Progenitor cell of endocrine pancreas (in vitro differentiated cells): ENCODE data around the gene RASGRP1. TPM values are rescaled to one million over a fixed set of nuclear protein-coding genes. Genes with fewer than 3 reads are reported as not detected.

Experiments
- DNase-seq: peaks from one replicate; pipeline ENCODE4 v3.0.0; 2021; ENCODE audit warnings: low spot score; ENCODE audit not compliant: unreplicated experiment
- H3K27ac Mint-ChIP-seq: 2 replicates; pipeline ENCODE4 v1.8.0; 2021; ENCODE audit warnings: mild to moderate bottlenecking, moderate library complexity, mixed read lengths
- H3K27me3 Mint-ChIP-seq: 2 replicates; pipeline ENCODE4 v1.8.0; 2021; ENCODE audit warnings: mixed read lengths
- H3K36me3 Mint-ChIP-seq: 2 replicates; pipeline ENCODE4 v1.8.0; 2022; ENCODE audit warnings: mixed read lengths; ENCODE audit not compliant: insufficient read depth
- H3K4me1 Mint-ChIP-seq: 2 replicates; pipeline ENCODE4 v1.8.0; 2021; ENCODE audit warnings: low read depth, mixed read lengths
- H3K4me3 Mint-ChIP-seq: 2 replicates; pipeline ENCODE4 v1.8.0; 2021; ENCODE audit warnings: low read depth, mild to moderate bottlenecking, moderate library complexity, mixed read lengths
- H3K9me3 Mint-ChIP-seq: 2 replicates; pipeline ENCODE4 v1.8.0; 2021; ENCODE audit warnings: low read depth, mixed read lengths
- total RNA-seq: library from RNA; stranded (reverse); gene quantifications from 2 replicates; pipeline ENCODE4 v1.2.1, GENCODE V29; 2021
- TF ChIP-seq, protein P1 (sequence below): fragments of 200-600 bp; sonication (generic); IDR thresholded peaks from one replicate; pipeline ENCODE4 v1.5.0; 2021; ENCODE audit warnings: antibody characterized with exemption, mild to moderate bottlenecking; ENCODE audit not compliant: unreplicated experiment

RASGRP1 gene
- total RNA-seq, 1 donor from 2014 or later: 1.5 TPM

GRCh38 chr15:38460543-38460942, 104.1 kb downstream of the RASGRP1 start:
- no peaks in the 10 kb centered on the region for H3K27me3 Mint-ChIP-seq
- H3K4me3 Mint-ChIP-seq: no peak overlapping the region
- peaks cover 3% of the 10 kb centered on the region for H3K36me3 Mint-ChIP-seq
- H3K27ac Mint-ChIP-seq: no peak overlapping the region
- H3K4me1 Mint-ChIP-seq: peaks cover 11% of the 10 kb centered on the region
- no peak for DNase-seq
- TF ChIP-seq, protein P1, sequence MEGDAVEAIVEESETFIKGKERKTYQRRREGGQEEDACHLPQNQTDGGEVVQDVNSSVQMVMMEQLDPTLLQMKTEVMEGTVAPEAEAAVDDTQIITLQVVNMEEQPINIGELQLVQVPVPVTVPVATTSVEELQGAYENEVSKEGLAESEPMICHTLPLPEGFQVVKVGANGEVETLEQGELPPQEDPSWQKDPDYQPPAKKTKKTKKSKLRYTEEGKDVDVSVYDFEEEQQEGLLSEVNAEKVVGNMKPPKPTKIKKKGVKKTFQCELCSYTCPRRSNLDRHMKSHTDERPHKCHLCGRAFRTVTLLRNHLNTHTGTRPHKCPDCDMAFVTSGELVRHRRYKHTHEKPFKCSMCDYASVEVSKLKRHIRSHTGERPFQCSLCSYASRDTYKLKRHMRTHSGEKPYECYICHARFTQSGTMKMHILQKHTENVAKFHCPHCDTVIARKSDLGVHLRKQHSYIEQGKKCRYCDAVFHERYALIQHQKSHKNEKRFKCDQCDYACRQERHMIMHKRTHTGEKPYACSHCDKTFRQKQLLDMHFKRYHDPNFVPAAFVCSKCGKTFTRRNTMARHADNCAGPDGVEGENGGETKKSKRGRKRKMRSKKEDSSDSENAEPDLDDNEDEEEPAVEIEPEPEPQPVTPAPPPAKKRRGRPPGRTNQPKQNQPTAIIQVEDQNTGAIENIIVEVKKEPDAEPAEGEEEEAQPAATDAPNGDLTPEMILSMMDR: no peak
- no peaks in the 10 kb centered on the region for H3K9me3 Mint-ChIP-seq

- Mint-ChIP-seq H3K9me3 (no peaks in the 10 kb centered on the region), H3K4me1 (peaks cover 18% of the 10 kb centered on the region), H3K4me3 (no peak overlapping the region), H3K36me3 (peaks cover 3% of the 10 kb centered on the region), H3K27me3 (no peaks in the 10 kb centered on the region), H3K27ac (no peak overlapping the region)
- no peak for DNase-seq
- TF ChIP-seq, protein P1: no peak
Measured at GRCh38 chr15:38459480-38459879, 105.1 kb downstream of the RASGRP1 start.

- no peaks in the 10 kb centered on the region for H3K27me3 Mint-ChIP-seq
- no peaks in the 10 kb centered on the region for H3K9me3 Mint-ChIP-seq
- H3K4me3 Mint-ChIP-seq: no peak overlapping the region
- H3K36me3 Mint-ChIP-seq: peaks cover 3% of the 10 kb centered on the region
- DNase-seq: no peak
- peaks cover 14% of the 10 kb centered on the region for H3K4me1 Mint-ChIP-seq
- no peak overlapping the region for H3K27ac Mint-ChIP-seq
- TF ChIP-seq, protein P1: no peak
Measured at GRCh38 chr15:38458646-38459045, 106.0 kb downstream of the RASGRP1 start.

- Mint-ChIP-seq H3K4me3 (peak overlapping the region; percentile 97), H3K4me1 (peaks cover 11% of the 10 kb centered on the region), H3K27ac (peak overlapping the region; percentile 99), H3K9me3 (no peaks in the 10 kb centered on the region), H3K27me3 (peaks cover 11% of the 10 kb centered on the region), H3K36me3 (peaks cover 3% of the 10 kb centered on the region)
- TF ChIP-seq, protein P1: no peak
- no peak for DNase-seq
Measured at GRCh38 chr15:38455092-38455491, 109.5 kb downstream of the RASGRP1 start.

DNA sequence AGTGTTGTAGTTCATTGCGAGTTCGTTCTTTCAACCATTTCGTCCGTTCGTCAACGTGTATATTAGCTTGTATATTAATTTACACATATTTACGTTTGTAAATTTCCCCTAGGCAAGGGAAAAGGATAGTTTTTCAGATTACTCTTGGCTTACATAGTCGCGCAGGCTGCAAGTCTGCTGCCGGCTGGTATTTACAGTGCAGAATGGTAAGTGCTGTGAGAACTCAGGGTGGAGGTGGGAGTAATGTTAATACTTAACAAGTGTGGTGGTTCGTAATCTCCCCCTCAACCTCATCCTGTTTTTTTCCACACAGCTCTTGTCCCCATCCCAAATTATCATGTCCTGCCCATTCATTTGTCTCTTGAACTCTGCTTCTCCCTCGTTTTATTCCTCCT, 109.9 kb downstream of the RASGRP1 start:
- TF ChIP-seq, protein P1: no peak
- H3K9me3 Mint-ChIP-seq: no peaks in the 10 kb centered on the region
- DNase-seq: no peak
- H3K4me3 Mint-ChIP-seq: peak overlapping the region; percentile 97
- peaks cover 3% of the 10 kb centered on the region for H3K36me3 Mint-ChIP-seq
- H3K27me3 Mint-ChIP-seq: peaks cover 14% of the 10 kb centered on the region
- peak overlapping the region; percentile 99 for H3K27ac Mint-ChIP-seq
- H3K4me1 Mint-ChIP-seq: peaks cover 11% of the 10 kb centered on the region
